CD4-positive, alpha-beta T cell (primary cell): ENCODE results near the gene ISL1. TPM values are rescaled to one million over a fixed set of nuclear protein-coding genes. Genes with fewer than 3 reads are reported as not detected.

Experiments used
- ATAC-seq: fragments of 200-7000 bp; cut with Tn5 transposase; one replicate; pipeline ENCODE4 v1.10.0; 2022; ENCODE audit warnings: mild to moderate bottlenecking; ENCODE audit not compliant: poor library complexity
- CTCF ChIA-PET: fragments of 350-600 bp; sonication (Branson Sonifier 250); formaldehyde crosslinking; loops from one replicate; lab custom pipeline; 2021; ENCODE audit warnings: antibody characterized with exemption, inconsistent platforms; lab: Charles Lee
- POLR2A ChIA-PET: fragments of 350-600 bp; sonication (Branson Sonifier 250); formaldehyde crosslinking; loops from one replicate; lab custom pipeline; 2021; ENCODE audit warnings: antibody characterized with exemption, inconsistent platforms; lab: Charles Lee
- DNase-seq, 14 experiments: peaks; one replicate each; pipeline ENCODE4 v3.0.0-alpha.2; 2013 to 2020; ENCODE audit warnings: mixed read lengths in 2 of 14
- H3K27ac ChIP-seq, 2 donors: one replicate each; pipeline versions ENCODE4 v1.5.1 to v1.7.0; 2013; ENCODE audit warnings: low read length in 2 of 2, low read depth in 1 of 2, mild to moderate bottlenecking in 1 of 2
- H3K27me3 ChIP-seq, 2 experiments: 1 replicate in 1 of 2; 2 replicates in 1 of 2; pipeline versions ENCODE4 v1.6.1 to v1.7.0; 2013; ENCODE audit warnings: low read length in 2 of 2, control low read depth in 1 of 2, mild to moderate bottlenecking in 1 of 2, moderate library complexity in 1 of 2; ENCODE audit not compliant: insufficient read depth in 2 of 2, control insufficient read depth in 1 of 2
- H3K36me3 ChIP-seq: one replicate; pipeline ENCODE4 v1.6.1; 2013; ENCODE audit warnings: low read length, control low read depth; ENCODE audit not compliant: insufficient read depth
- H3K4me1 ChIP-seq: one replicate; pipeline ENCODE4 v1.6.1; 2013; ENCODE audit warnings: low read length, control low read depth; ENCODE audit not compliant: insufficient read depth
- H3K4me3 ChIP-seq: one replicate; pipeline ENCODE4 v1.5.1; 2013; ENCODE audit warnings: mild to moderate bottlenecking, low read length, moderate library complexity
- H3K9me3 ChIP-seq, 2 experiments: 1 replicate in 1 of 2; 2 replicates in 1 of 2; pipeline versions ENCODE4 v1.6.1 to v1.7.0; 2013; ENCODE audit warnings: low read length in 2 of 2, mild to moderate bottlenecking in 2 of 2, control low read depth in 1 of 2, moderate library complexity in 1 of 2; ENCODE audit not compliant: control insufficient read depth in 1 of 2, insufficient read depth in 1 of 2
- H3K27ac Mint-ChIP-seq: one replicate; pipeline ENCODE4 v1.8.0; 2020; ENCODE audit warnings: mixed read lengths
- H3K27me3 Mint-ChIP-seq: one replicate; pipeline ENCODE4 v1.8.0; 2021; ENCODE audit warnings: mixed read lengths
- H3K36me3 Mint-ChIP-seq: one replicate; pipeline ENCODE4 v1.8.0; 2021; ENCODE audit warnings: low read depth, mixed read lengths
- H3K4me1 Mint-ChIP-seq: one replicate; pipeline ENCODE4 v1.8.0; 2021; ENCODE audit warnings: low read depth, mixed read lengths
- H3K4me3 Mint-ChIP-seq: one replicate; pipeline ENCODE4 v1.8.0; 2020; ENCODE audit warnings: mild to moderate bottlenecking, mixed read lengths
- H3K9me3 Mint-ChIP-seq: one replicate; pipeline ENCODE4 v1.8.0; 2020; ENCODE audit warnings: mixed read lengths
- intact Hi-C, 2 experiments: fragments of 100-400 bp; cut with DNase I in 1 of 2; cut with micrococcal nuclease in 1 of 2; formaldehyde crosslinking; loops; one replicate each; pipeline versions ENCODE4 v1.15.1 to v1.9.0; 2023 to 2025; cut with DNase I, micrococcal nuclease
- total RNA-seq, 174 experiments: library from RNA in 2 of 174; stranded (reverse) in 2 of 174; gene quantifications; one replicate each; pipeline ENCODE4 v1.2.3 and lab custom pipeline; 2021 to 2026
- TF ChIP-seq, protein P1 (sequence below): fragments of 200-600 bp; IDR thresholded peaks from one replicate; pipeline ENCODE4 v1.8.0; 2022; ENCODE audit warnings: antibody characterized with exemption, mild to moderate bottlenecking

ISL1 gene
- total RNA-seq, 2 experiments from 2014 or later: not detected

GRCh38 chr5:51411921-51412325 is 28.7 kb downstream of the ISL1 start:
- H3K27me3 ChIP-seq: no peaks in the 10 kb centered on the region
- Mint-ChIP-seq H3K27ac (no peak overlapping the region), H3K9me3 (peaks cover 4% of the 10 kb centered on the region), H3K4me1 (no peaks in the 10 kb centered on the region), H3K36me3 (no peaks in the 10 kb centered on the region), H3K27me3 (no peaks in the 10 kb centered on the region), H3K4me3 (no peak overlapping the region)
- H3K27ac ChIP-seq: no peak overlapping the region
- H3K36me3 ChIP-seq: no peaks in the 10 kb centered on the region
- DNase-seq (no peak), ATAC-seq (no peak)
- no peaks in the 10 kb centered on the region for H3K9me3 ChIP-seq
- intact Hi-C loops: no loop called here
- TF ChIP-seq, protein P1, sequence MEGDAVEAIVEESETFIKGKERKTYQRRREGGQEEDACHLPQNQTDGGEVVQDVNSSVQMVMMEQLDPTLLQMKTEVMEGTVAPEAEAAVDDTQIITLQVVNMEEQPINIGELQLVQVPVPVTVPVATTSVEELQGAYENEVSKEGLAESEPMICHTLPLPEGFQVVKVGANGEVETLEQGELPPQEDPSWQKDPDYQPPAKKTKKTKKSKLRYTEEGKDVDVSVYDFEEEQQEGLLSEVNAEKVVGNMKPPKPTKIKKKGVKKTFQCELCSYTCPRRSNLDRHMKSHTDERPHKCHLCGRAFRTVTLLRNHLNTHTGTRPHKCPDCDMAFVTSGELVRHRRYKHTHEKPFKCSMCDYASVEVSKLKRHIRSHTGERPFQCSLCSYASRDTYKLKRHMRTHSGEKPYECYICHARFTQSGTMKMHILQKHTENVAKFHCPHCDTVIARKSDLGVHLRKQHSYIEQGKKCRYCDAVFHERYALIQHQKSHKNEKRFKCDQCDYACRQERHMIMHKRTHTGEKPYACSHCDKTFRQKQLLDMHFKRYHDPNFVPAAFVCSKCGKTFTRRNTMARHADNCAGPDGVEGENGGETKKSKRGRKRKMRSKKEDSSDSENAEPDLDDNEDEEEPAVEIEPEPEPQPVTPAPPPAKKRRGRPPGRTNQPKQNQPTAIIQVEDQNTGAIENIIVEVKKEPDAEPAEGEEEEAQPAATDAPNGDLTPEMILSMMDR: no peak
- ChIA-PET POLR2A (no interaction called here), CTCF (interaction anchor here (0.7 kb wide), 1 partner anchor 66 kb away, joined by 3 read pairs; no protein-coding TSS in a partner anchor)
- no peaks in the 10 kb centered on the region for H3K4me1 ChIP-seq
- H3K4me3 ChIP-seq: no peak overlapping the region

GRCh38 chr5:51414516-51414915 is 31.3 kb downstream of the ISL1 start:
- Mint-ChIP-seq H3K4me1 (no peaks in the 10 kb centered on the region), H3K36me3 (no peaks in the 10 kb centered on the region), H3K27ac (no peak overlapping the region), H3K9me3 (peaks cover 8% of the 10 kb centered on the region), H3K4me3 (no peak overlapping the region), H3K27me3 (no peaks in the 10 kb centered on the region)
- no peak for DNase-seq
- intact Hi-C loops: no loop called here
- ChIA-PET POLR2A (no interaction called here), CTCF (no interaction called here)
- no peaks in the 10 kb centered on the region for H3K36me3 ChIP-seq
- H3K4me1 ChIP-seq: no peaks in the 10 kb centered on the region
- no peaks in the 10 kb centered on the region for H3K27me3 ChIP-seq
- ATAC-seq: no peak
- H3K27ac ChIP-seq: no peak overlapping the region
- H3K9me3 ChIP-seq: peaks cover 0 to 3% of the 10 kb centered on the region in 2 experiments
- no peak overlapping the region for H3K4me3 ChIP-seq
- TF ChIP-seq, protein P1: no peak

GRCh38 chr5:51416149-51416548 is 32.9 kb downstream of the ISL1 start:
- no peak overlapping the region for H3K27ac ChIP-seq
- DNase-seq: no peak
- Mint-ChIP-seq H3K4me1 (no peaks in the 10 kb centered on the region), H3K27me3 (no peaks in the 10 kb centered on the region), H3K27ac (no peak overlapping the region), H3K9me3 (peaks cover 8% of the 10 kb centered on the region), H3K36me3 (no peaks in the 10 kb centered on the region), H3K4me3 (no peak overlapping the region)
- H3K4me1 ChIP-seq: no peaks in the 10 kb centered on the region
- ATAC-seq: no peak
- TF ChIP-seq, protein P1: no peak
- H3K4me3 ChIP-seq: no peak overlapping the region
- ChIA-PET POLR2A (no interaction called here), CTCF (no interaction called here)
- intact Hi-C loops: no loop called here
- no peaks in the 10 kb centered on the region for H3K36me3 ChIP-seq
- peaks cover 0 to 3% of the 10 kb centered on the region in 2 experiments for H3K9me3 ChIP-seq
- no peaks in the 10 kb centered on the region for H3K27me3 ChIP-seq
